Measurements from ENCODE around the gene GRID1.

GRID1 gene

GRCh38 chr10:86311190-86311589, 55.4 kb downstream of the GRID1 start:
- no peak for TF ChIP-seq CTCF (IDR thresholded peaks at IDR 0.05; ENCODE audit: control insufficient read depth, extremely low read depth, insufficient read depth)
- H3K4me3 ChIP-seq (ENCODE audit: low read depth, low read length): no peak overlapping the region

GRCh38 chr10:86310702-86311101, 55.9 kb downstream of the GRID1 start:
- DNase-seq (ENCODE audit: low read depth): no peak
- H3K4me3 ChIP-seq (ENCODE audit: low read depth, low read length): no peak overlapping the region
- no peak for TF ChIP-seq CTCF (IDR thresholded peaks at IDR 0.05; ENCODE audit: control insufficient read depth, extremely low read depth, insufficient read depth)

More at GRCh38 chr10:86311190-86311589, 55.4 kb downstream of the GRID1 start:
- no peak for DNase-seq (ENCODE audit: low read depth)

GRCh38 chr10:86310291-86310690, 56.3 kb downstream of the GRID1 start:
- no peak for DNase-seq (ENCODE audit: low read depth)
- no peak for TF ChIP-seq CTCF (IDR thresholded peaks at IDR 0.05; ENCODE audit: control insufficient read depth, extremely low read depth, insufficient read depth)
- no peak overlapping the region for H3K4me3 ChIP-seq (ENCODE audit: low read depth, low read length)

GRCh38 chr10:86308056-86308455, 58.5 kb downstream of the GRID1 start:
- no peak for DNase-seq (ENCODE audit: low read depth)
- H3K4me3 ChIP-seq (ENCODE audit: low read depth, low read length): no peak overlapping the region
- TF ChIP-seq CTCF (IDR thresholded peaks at IDR 0.05; ENCODE audit: control insufficient read depth, extremely low read depth, insufficient read depth): no peak

- no peak overlapping the region for H3K4me3 ChIP-seq (ENCODE audit: low read depth, low read length)
- no peak for DNase-seq (ENCODE audit: low read depth)
- no peak for TF ChIP-seq CTCF (IDR thresholded peaks at IDR 0.05; ENCODE audit: control insufficient read depth, extremely low read depth, insufficient read depth)
Observed at GRCh38 chr10:86306628-86307278, 59.8 kb downstream of the GRID1 start.

- no peak overlapping the region for H3K4me3 ChIP-seq (ENCODE audit: low read depth, low read length)
- DNase-seq (ENCODE audit: low read depth): no peak
- TF ChIP-seq CTCF (IDR thresholded peaks at IDR 0.05; ENCODE audit: control insufficient read depth, extremely low read depth, insufficient read depth): no peak
Observed at GRCh38 chr10:86305521-86305920, 61.1 kb downstream of the GRID1 start.

GRCh38 chr10:86304436-86304835, 62.2 kb downstream of the GRID1 start:
- TF ChIP-seq CTCF (IDR thresholded peaks at IDR 0.05; ENCODE audit: control insufficient read depth, extremely low read depth, insufficient read depth): no peak
- no peak overlapping the region for H3K4me3 ChIP-seq (ENCODE audit: low read depth, low read length)
- DNase-seq (ENCODE audit: low read depth): no peak
